IMR-90 (cell line): Measurements from ENCODE around the gene VAC14. TPM values are rescaled to one million over a fixed set of nuclear protein-coding genes. Genes with fewer than 3 reads are reported as not detected.

Experiments used
- ATAC-seq: fragments of 200-7000 bp; cut with Tn5 transposase; 2 replicates; pipeline ENCODE4 v1.9.1; 2020; ENCODE audit warnings: low read depth, mild to moderate bottlenecking, moderate library complexity
- BruUV-seq: library from RNA; stranded (reverse); fragments of 400-500 nt; replicated peaks from 2 replicates; lab custom pipeline; 2021; lab: Mats Ljungman, UMichigan
- CTCF ChIA-PET: fragments of 300-600 bp; formaldehyde crosslinking; extraction: SDS; loops from one replicate; lab custom pipeline; 2021; ENCODE audit warnings: antibody characterized with exemption; lab: Yijun Ruan, JAX
- POLR2A ChIA-PET: fragments of 300-600 bp; sonication (Branson Sonifier 250); formaldehyde crosslinking; loops from one replicate; lab custom pipeline; 2022; ENCODE audit warnings: antibody characterized with exemption; ENCODE audit not compliant: unreplicated experiment; lab: Charles Lee
- DNase-seq: peaks from one replicate; pipeline ENCODE4 v3.0.0; 2013
- H2AFZ ChIP-seq: replicated peaks from 2 replicates; pipeline ENCODE3; 2013; ENCODE audit warnings: low read length, mild to moderate bottlenecking; ENCODE audit not compliant: poor library complexity
- H2AK5ac ChIP-seq: 2 replicates; pipeline ENCODE4 v1.6.1; 2013; ENCODE audit warnings: low read depth, low read length, inconsistent platforms
- H2AK9ac ChIP-seq: replicated peaks from 2 replicates; pipeline ENCODE3; 2013; ENCODE audit warnings: mild to moderate bottlenecking, low read depth, low read length, moderate library complexity; ENCODE audit not compliant: poor library complexity
- H2BK120ac ChIP-seq: 2 replicates; pipeline ENCODE4 v1.6.1; 2013; ENCODE audit warnings: low read depth, low read length, inconsistent platforms
- H2BK15ac ChIP-seq: 3 replicates; pipeline ENCODE4 v1.6.1; 2013; ENCODE audit warnings: low read depth, low read length, inconsistent platforms
- H2BK20ac ChIP-seq: 2 replicates; pipeline ENCODE4 v1.6.1; 2013; ENCODE audit warnings: low read depth, mild to moderate bottlenecking, inconsistent platforms, low read length, moderate library complexity
- H2BK5ac ChIP-seq: 2 replicates; pipeline ENCODE4 v1.6.1; 2013; ENCODE audit warnings: mild to moderate bottlenecking, low read depth, low read length, inconsistent platforms; ENCODE audit not compliant: poor library complexity, severe bottlenecking
- H3K14ac ChIP-seq: replicated peaks from 2 replicates; pipeline ENCODE4 v1.6.1; 2013; ENCODE audit warnings: low read depth, low read length, inconsistent platforms
- H3K18ac ChIP-seq: 2 replicates; pipeline ENCODE4 v1.6.1; 2013; ENCODE audit warnings: low read depth, low read length, control low read depth
- H3K23ac ChIP-seq: 2 replicates; pipeline ENCODE4 v1.6.1; 2013; ENCODE audit warnings: low read depth, low read length, inconsistent platforms
- H3K27ac ChIP-seq: 2 replicates; pipeline ENCODE4 v1.5.1; 2013; ENCODE audit warnings: mild to moderate bottlenecking, control low read depth, low read length; ENCODE audit not compliant: insufficient read depth
- H3K27me3 ChIP-seq: 2 replicates; pipeline ENCODE4 v1.6.1; 2013; ENCODE audit warnings: low read length; ENCODE audit not compliant: control insufficient read depth, insufficient read depth
- H3K36me3 ChIP-seq: 2 replicates; pipeline ENCODE4 v1.6.1; 2013; ENCODE audit warnings: low read length, mixed read lengths; ENCODE audit not compliant: control insufficient read depth, insufficient read depth
- H3K4ac ChIP-seq: 2 replicates; pipeline ENCODE4 v1.6.1; 2013; ENCODE audit warnings: low read depth, low read length, inconsistent platforms
- H3K4me1 ChIP-seq: 2 replicates; pipeline ENCODE4 v1.6.1; 2013; ENCODE audit warnings: low read length, mixed read lengths; ENCODE audit not compliant: control insufficient read depth, insufficient read depth
- H3K4me2 ChIP-seq: 2 replicates; pipeline ENCODE4 v1.6.1; 2013; ENCODE audit warnings: low read depth, mild to moderate bottlenecking, control low read depth, low read length, moderate library complexity
- H3K4me3 ChIP-seq: 2 replicates; pipeline ENCODE4 v1.5.1; 2013; ENCODE audit warnings: low read depth, mild to moderate bottlenecking, control low read depth, low read length, moderate library complexity; ENCODE audit not compliant: insufficient read depth
- H3K56ac ChIP-seq: 2 replicates; pipeline ENCODE4 v1.6.1; 2013; ENCODE audit warnings: low read length, inconsistent platforms; ENCODE audit not compliant: insufficient read depth; ENCODE audit errors: extremely low read depth
- H3K79me1 ChIP-seq, 2 experiments: 2 replicates each; pipeline ENCODE4 v1.6.1; 2013; ENCODE audit warnings: low read length in 2 of 2, inconsistent platforms in 1 of 2, low read depth in 1 of 2
- H3K9ac ChIP-seq: 2 replicates; pipeline ENCODE4 v1.6.1; 2013; ENCODE audit warnings: low read depth, low read length, control low read depth
- H3K9me1 ChIP-seq: 2 replicates; pipeline ENCODE4 v1.6.1; 2013; ENCODE audit warnings: low read length, inconsistent platforms; ENCODE audit not compliant: insufficient read depth
- H3K9me3 ChIP-seq: 2 replicates; pipeline ENCODE4 v1.6.1; 2013; ENCODE audit warnings: low read length; ENCODE audit not compliant: control insufficient read depth, insufficient read depth
- H4K20me1 ChIP-seq: 2 replicates; pipeline ENCODE4 v1.6.1; 2013; ENCODE audit warnings: low read length, inconsistent platforms; ENCODE audit not compliant: insufficient read depth
- H4K5ac ChIP-seq: 2 replicates; pipeline ENCODE4 v1.6.1; 2013; ENCODE audit warnings: mild to moderate bottlenecking, low read depth, low read length, control low read depth
- H4K8ac ChIP-seq, 2 experiments: 2 replicates each; pipeline ENCODE4 v1.6.1; 2013; ENCODE audit warnings: low read depth in 2 of 2, low read length in 2 of 2, control low read depth in 1 of 2, inconsistent platforms in 1 of 2
- H4K91ac ChIP-seq: 2 replicates; pipeline ENCODE4 v1.6.1; 2013; ENCODE audit warnings: low read depth, low read length, inconsistent platforms; ENCODE audit not compliant: insufficient read depth
- CEBPB ChIP-seq: IDR thresholded peaks from 2 replicates; pipeline ENCODE4 v1.6.1; 2012; ENCODE audit warnings: low read depth, low read length, improper control_type of control experiment
- USF2 ChIP-seq: fragments of 150-350 bp; IDR thresholded peaks from 2 replicates; pipeline ENCODE4 v1.6.1; 2017; ENCODE audit warnings: mild to moderate bottlenecking, antibody characterized with exemption, low read length, low read depth
- WGBS, 2 experiments: methylation state at CpG; one replicate each; pipeline versions ENCODE4 v1.1.5 to v1.1.7; 2013; ENCODE audit warnings: missing lambda C conversion rate in 2 of 2; ENCODE audit not compliant: insufficient read length in 1 of 2; ENCODE audit errors: extremely low coverage in 2 of 2; 5-methylcytosine and 5-hydroxymethylcytosine counted together
- dilution Hi-C: fragments of 300-500 bp; cut with HindIII; formaldehyde crosslinking; loops from one replicate; pipeline ENCODE4 v1.14.3; 2018; ENCODE audit warnings: low sequenced_read_pairs; ENCODE audit not compliant: unreplicated experiment
- in situ Hi-C: fragments of 300-500 bp; cut with MboI; formaldehyde crosslinking; loops from 3 replicates; pipeline ENCODE4 v1.14.3; 2019; ENCODE audit warnings: low sequenced_read_pairs, inconsistent platforms, mixed read lengths
- intact Hi-C: fragments of 100-400 bp; cut with micrococcal nuclease; formaldehyde crosslinking; loops from 2 replicates; pipeline ENCODE4 v1.10.0; 2022
- polyA plus RNA-seq, 3 experiments: library from polyadenylated mRNA; depleted of rRNA; stranded (reverse); fragments of >200 nt; gene quantifications; 2 replicates each; pipeline ENCODE4 v1.2.3, GENCODE V29; 2012; ENCODE audit warnings: low replicate concordance in 1 of 3
- total RNA-seq: library from RNA; depleted of rRNA; stranded (reverse); fragments of >200 nt; gene quantifications from 2 replicates; pipeline ENCODE4 v1.2.3, GENCODE V29; 2012

VAC14 gene
- total and polyA plus RNA-seq, 2 of the 4 experiments (the other 2 are of a cell fraction): 21.1 to 40.2 TPM

GRCh38 chr16:70713342-70713741 is 87.6 kb downstream of the VAC14 start:
- Histone ChIP-seq H3K36me3 (no peaks in the 10 kb centered on the region), H3K4me1 (peaks cover 37% of the 10 kb centered on the region), H3K4ac (peak overlapping the region; percentile 96), H3K18ac (peak overlapping the region; percentile 30; the same call in 1 of the 2 replicates), H3K14ac (peak overlapping the region; percentile 89), H2AFZ (peak overlapping the region; percentile 6), H2BK20ac (peak overlapping the region; percentile 71), H4K5ac (peak overlapping the region; percentile 79), H2AK5ac (peak overlapping the region; percentile 94), H3K23ac (peak overlapping the region; percentile 76; the same call in 1 of the 2 replicates), H2BK5ac (peak overlapping the region; percentile 94), H3K79me1 (peaks cover 9 to 47% of the 10 kb centered on the region in 2 experiments), H4K8ac (peak overlapping the region; percentile 57 to 90; a peak in 2 of 4 replicates), H3K27ac (peak overlapping the region; percentile 49), H3K4me2 (no peak overlapping the region), H2BK15ac (peak overlapping the region; percentile 81; the same call in 2 of the 3 replicates), H2AK9ac (peak overlapping the region; percentile 68), H3K9ac (no peak overlapping the region; the same call in 1 of the 2 replicates), H3K27me3 (no peaks in the 10 kb centered on the region), H4K91ac (peak overlapping the region; percentile 73), H3K9me1 (peaks cover 32% of the 10 kb centered on the region), H2BK120ac (peak overlapping the region; percentile 95), H3K56ac (no peak overlapping the region), H3K9me3 (no peaks in the 10 kb centered on the region), H3K4me3 (no peak overlapping the region), H4K20me1 (no peaks in the 10 kb centered on the region)
- whole genome bisulfite sequencing, 2 experiments: no CpG with 5 or more reads among the region's 5 CpGs
- peak; percentile 48; the same call in 1 of the 2 replicates for TF ChIP-seq CEBPB
- TF ChIP-seq USF2: no peak
- ATAC-seq (no peak), DNase-seq (no peak)
- POLR2A ChIA-PET: no interaction called here
- CTCF ChIA-PET: interaction anchor here (2.4 kb wide), 1 partner anchor 58 kb away, joined by 7 read pairs; no protein-coding TSS in a partner anchor
- BruUV-seq: no TSS peak
- in situ Hi-C loops: no loop called here
- dilution Hi-C loops: no loop called here
- intact Hi-C loops: no loop called here
